NCI-H524 (cell line): ENCODE measurements around the gene NCAM1.

ENCODE experiments used
- DNase-seq, 2 experiments: peaks; one replicate each; lab custom pipeline; 2025; lab: John Stamatoyannopoulos, UW

Gene NCAM1

GRCh38 chr11:113253406-113253805, 292.2 kb downstream of the NCAM1 start:
- no peak for DNase-seq

- DNase-seq: no peak
Observed at GRCh38 chr11:113255096-113255495, 293.9 kb downstream of the NCAM1 start.

- DNase-seq: no peak
Observed at GRCh38 chr11:113255741-113256140, 294.5 kb downstream of the NCAM1 start.

- DNase-seq: no peak
Observed at GRCh38 chr11:113256431-113257202, 295.4 kb downstream of the NCAM1 start.

GRCh38 chr11:113260096-113260425, 298.8 kb downstream of the NCAM1 start:
- DNase-seq: no peak

GRCh38 chr11:113260541-113260940, 299.3 kb downstream of the NCAM1 start:
- DNase-seq: no peak

GRCh38 chr11:113261709-113262475, 300.7 kb downstream of the NCAM1 start:
- DNase-seq: no peak

- no peak for DNase-seq
Observed at GRCh38 chr11:113262594-113262993, 301.4 kb downstream of the NCAM1 start.

- no peak for DNase-seq
Observed at GRCh38 chr11:113263458-113264259, 302.4 kb downstream of the NCAM1 start.

- DNase-seq: peak in 1 of 2 experiments; percentile 47
Observed at GRCh38 chr11:113265362-113265761, 304.1 kb downstream of the NCAM1 start.

GRCh38 chr11:113267493-113267892, 306.3 kb downstream of the NCAM1 start:
- DNase-seq: no peak

GRCh38 chr11:113269096-113269495, 307.9 kb downstream of the NCAM1 start:
- DNase-seq: no peak

GRCh38 chr11:113269636-113270035, 308.4 kb downstream of the NCAM1 start:
- DNase-seq: no peak

GRCh38 chr11:113270080-113270479, 308.9 kb downstream of the NCAM1 start:
- no peak for DNase-seq

GRCh38 chr11:113271551-113272245, 310.5 kb downstream of the NCAM1 start:
- DNase-seq: no peak

GRCh38 chr11:113272281-113272680, 311.1 kb downstream of the NCAM1 start:
- no peak for DNase-seq

GRCh38 chr11:113272927-113273615, 311.9 kb downstream of the NCAM1 start:
- no peak for DNase-seq

GRCh38 chr11:113273720-113274119, 312.5 kb downstream of the NCAM1 start:
- DNase-seq: no peak

- peak in 1 of 2 experiments; percentile 31 for DNase-seq
Observed at GRCh38 chr11:113274713-113275582, 313.7 kb downstream of the NCAM1 start.

- no peak for DNase-seq
Observed at GRCh38 chr11:113275602-113276001, 314.4 kb downstream of the NCAM1 start.
